NCI-H82 treated with DMSO at 0.1 percent for 48 hours (cell line): ENCODE data around the gene PRAC1.
A peak's percentile ranks its signal among the peaks of the same experiment; 100 is the strongest.

Experiments
- DNase-seq: peaks from one replicate; lab custom pipeline; 2025; ENCODE audit not compliant: unreplicated experiment; lab: John Stamatoyannopoulos, UW

Gene PRAC1

DNA sequence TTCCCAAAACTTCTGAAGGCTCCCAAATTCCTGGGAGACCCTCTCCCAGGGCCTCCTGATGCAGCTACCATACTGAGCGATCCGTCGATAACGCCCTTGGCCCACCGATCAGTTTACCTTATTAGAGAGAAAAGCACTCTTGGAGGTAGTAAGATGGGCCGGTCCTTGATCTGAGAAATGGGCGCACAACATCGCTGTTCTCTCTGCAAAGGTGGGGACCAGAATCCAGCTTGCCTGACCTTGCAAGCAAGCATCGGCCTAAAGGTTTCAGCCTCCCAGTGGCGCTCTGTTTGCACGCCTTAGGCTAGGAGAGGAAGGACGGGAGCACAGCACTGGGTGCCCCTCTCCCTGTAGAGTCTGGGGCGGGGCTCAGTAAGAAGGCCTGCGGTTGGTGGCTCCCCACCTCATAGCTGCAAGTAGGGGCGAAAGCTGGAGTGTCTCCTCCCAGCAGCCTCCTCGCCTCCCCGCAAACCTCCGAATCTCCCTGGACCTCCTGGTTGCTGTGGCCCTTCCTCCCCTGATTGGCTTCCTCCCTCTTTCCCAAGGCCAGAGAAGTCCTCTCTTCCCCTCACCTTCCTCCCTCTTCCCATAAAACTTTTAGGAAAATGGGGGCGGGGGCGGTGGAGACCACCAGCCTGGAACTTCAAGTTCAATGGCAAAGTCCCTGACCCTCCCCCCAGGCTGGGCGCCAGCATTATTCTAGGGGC, at the start of gene PRAC1:
Gene PRAC1 (minus strand): TSS at position 318 of the 707 bp plus-strand sequence. CDS start 126 bp downstream, at position 192.
- no peak for DNase-seq

DNA sequence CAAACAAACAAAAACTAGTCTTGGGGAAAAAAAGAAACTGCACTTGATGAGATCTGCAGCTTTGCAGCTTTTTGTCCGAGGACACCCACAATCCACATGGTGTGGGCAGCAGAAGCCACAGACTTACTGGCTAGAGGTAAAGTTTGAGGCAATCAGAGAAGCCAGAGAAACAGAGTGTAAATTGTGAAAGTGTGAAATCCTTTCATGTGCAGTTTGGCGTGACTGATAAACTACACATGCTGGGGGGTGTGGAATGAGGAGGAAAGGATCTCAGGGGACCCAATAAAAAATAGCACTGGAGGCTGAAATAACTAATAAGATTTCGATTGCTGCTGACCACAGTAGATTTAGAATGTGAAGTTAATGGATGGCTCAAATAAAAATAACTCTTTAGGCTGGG, 48.6 kb upstream of the PRAC1 start:
- no peak for DNase-seq

- DNase-seq, result no peak
Measured at GRCh38 chr17:48769009-48769675, 46.8 kb upstream of the PRAC1 start.

DNA sequence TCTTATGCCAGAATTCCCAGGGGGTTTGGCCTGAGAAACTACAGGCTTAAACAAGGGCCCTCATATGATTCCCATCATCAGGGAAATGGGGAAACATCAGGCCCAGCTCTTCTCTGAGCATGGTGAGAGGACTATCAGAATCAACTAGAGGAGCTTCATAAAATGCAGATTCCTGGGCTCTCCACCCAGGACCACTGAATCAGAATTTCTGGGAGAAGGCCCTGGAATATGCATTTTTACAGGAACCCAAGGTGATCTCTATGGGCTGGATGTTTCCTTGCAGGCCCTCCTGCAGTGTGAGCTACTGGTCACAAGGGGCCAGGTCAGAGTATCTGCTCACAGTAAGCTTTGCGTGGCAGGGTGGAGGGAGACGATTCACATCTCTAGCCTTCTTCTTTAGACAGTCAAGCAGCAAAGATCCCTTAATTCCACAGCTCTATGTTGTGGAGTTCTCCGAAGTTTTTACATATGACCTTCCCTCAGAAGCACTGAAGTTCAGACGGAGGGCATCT, 45.0 kb upstream of the PRAC1 start:
- DNase-seq, result no peak

DNA sequence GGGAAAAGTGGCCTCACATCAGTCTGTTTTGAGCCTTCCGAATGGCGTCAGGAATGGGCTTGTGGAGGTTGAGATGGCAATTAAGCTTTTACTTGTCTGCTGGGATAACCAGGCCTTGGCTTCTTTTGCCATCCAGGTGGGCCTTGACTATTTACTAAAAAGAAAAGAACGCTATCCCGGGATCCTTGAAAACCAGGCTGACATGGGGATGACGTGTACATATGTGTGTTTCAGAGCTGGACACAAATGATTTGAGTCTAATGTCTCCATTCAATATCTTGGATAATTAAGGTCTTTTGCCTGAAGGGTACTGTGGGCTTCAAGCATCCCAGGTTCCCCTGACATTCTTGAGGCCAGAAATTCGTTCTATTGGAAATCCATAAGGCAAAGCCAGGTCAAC, 38.8 kb upstream of the PRAC1 start:
- DNase-seq, result no peak

DNA sequence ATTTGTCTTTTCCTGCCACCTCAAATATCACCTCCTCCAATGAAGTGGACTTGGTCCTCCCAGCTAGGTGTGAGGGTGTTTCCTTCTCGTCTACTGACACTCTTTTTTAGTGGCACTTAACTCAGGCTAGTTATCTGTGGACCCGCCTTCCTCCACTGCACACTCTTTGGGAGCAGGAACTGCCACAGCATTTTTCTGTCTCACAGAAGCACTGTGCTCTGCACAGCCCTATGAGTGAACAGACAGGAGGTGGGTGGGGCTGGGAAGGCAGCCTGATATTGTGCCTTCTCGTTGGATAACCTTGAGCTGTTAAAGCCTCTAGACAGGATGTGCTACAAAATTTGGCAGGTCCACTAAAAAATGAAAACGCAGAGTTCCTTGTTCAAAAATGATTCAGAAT, 38.1 kb upstream of the PRAC1 start:
- DNase-seq, result no peak

DNA sequence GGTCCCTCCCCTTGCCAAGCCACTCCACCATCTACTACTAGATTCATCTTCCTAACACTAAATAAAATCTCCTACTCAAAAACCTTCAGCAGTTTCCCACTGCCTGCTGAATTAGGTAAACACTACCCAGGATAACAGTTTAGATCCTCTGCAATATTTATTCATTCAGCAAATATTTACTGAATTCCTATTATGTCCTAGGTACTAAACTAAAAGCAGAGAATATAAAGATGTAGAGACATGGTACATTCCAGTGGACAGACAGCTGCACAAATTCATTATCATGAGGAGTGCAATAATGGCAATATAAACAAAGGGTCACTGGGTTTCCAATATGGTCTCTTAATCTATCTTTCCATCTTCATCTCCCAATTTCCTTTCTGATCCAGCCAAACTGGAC, 37.0 kb upstream of the PRAC1 start:
- DNase-seq, result no peak

GRCh38 chr17:48757524-48757961, 35.2 kb upstream of the PRAC1 start:
- DNase-seq, result no peak

DNA sequence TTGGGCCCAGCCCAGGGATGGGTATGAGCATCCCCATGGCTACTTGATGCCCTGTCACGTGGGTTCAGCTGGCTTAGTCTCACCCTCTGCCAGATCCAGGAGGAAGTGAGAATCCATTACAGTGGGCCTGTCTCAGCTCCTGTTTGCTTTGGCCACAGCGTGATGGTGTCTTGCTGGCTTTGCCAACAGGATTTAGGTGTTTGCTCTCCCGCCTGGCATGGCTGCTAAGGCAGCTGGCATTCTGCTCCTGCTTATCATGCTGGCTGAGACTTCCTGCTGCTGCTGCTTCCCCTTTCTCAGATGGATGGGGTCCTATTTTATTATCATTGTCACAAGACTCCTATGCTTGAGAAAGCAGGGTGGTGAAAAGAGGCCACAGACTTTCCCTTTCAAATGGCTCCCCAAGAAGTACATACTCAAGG, 34.5 kb upstream of the PRAC1 start:
- DNase-seq, result no peak

DNA sequence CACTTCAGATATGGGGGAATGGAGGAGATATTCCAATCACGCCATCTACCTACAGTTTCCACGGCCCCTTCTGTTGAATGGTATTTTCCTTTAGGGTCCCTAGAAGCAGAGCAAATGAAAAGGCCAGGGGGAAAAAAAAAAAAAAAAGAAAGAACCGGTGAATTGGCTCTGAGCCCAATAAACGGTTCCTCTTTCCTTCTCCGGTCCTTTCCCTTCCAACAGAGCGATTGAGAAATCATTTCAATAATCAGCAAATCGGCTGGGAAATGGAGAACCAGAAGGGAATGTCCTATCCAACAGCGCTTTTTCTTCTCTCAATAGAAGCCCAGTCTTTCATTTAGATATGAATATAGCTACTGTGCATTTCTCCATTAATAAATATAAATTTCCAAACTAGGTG, 33.0 kb upstream of the PRAC1 start:
- no peak for DNase-seq

GRCh38 chr17:48754500-48755261, 32.4 kb upstream of the PRAC1 start:
- no peak for DNase-seq

- no peak for DNase-seq
Measured at GRCh38 chr17:48753794-48754499, 31.6 kb upstream of the PRAC1 start.

GRCh38 chr17:48752399-48753288, 30.3 kb upstream of the PRAC1 start:
- no peak for DNase-seq

GRCh38 chr17:48751733-48752398, 29.5 kb upstream of the PRAC1 start:
- DNase-seq, result no peak

GRCh38 chr17:48751172-48751571, 28.9 kb upstream of the PRAC1 start:
- no peak for DNase-seq

DNA sequence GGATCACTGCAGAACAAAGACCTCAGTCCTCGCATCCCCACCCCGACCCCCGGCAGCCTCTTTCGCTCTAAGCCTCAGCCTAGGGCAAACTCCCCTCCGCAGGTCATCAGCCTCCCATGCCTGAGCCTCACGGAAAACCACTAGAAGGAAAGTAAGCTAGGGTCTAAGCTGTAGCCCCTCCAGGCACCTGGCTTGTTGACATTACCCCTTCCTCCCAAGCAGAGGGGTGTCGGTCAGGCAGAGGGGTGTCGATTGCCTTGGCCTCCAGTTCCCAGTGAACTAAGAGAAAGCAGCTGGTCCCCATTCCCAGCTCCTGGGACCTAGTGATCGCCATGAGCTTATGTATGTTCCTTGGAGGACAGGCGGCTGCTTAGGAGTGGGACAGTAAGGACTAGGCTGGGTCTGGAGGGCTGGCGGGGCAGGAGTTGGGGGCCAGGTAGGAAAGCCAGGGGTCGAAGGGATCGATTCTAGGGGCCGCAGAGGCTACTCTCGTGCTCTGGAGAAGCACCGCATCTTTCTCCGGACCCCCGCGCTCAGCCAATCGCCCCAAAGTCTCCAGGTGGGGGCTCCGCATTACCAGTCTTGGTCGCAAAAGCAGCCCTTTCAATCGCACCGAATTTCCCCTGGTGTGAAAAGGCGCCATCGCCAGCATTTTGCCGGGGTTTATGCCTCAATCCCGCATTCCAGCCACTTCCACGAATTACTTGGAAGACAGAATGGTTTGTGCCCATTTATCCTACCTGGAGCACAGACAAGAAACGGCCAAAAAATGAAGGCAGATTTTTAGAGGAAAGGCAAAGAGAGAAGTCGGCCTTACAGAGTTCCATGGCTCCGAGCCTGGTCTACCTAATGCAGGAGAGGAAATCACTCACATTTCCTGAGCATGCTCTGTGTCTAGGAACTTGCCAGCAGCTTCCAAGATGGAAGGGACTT, 27.6 kb upstream of the PRAC1 start:
- DNase-seq, result no peak

GRCh38 chr17:48748718-48749566, 26.6 kb upstream of the PRAC1 start:
- DNase-seq, result peak; percentile 13
